Measurements from ENCODE around the gene HMCN2.

Gene HMCN2

DNA sequence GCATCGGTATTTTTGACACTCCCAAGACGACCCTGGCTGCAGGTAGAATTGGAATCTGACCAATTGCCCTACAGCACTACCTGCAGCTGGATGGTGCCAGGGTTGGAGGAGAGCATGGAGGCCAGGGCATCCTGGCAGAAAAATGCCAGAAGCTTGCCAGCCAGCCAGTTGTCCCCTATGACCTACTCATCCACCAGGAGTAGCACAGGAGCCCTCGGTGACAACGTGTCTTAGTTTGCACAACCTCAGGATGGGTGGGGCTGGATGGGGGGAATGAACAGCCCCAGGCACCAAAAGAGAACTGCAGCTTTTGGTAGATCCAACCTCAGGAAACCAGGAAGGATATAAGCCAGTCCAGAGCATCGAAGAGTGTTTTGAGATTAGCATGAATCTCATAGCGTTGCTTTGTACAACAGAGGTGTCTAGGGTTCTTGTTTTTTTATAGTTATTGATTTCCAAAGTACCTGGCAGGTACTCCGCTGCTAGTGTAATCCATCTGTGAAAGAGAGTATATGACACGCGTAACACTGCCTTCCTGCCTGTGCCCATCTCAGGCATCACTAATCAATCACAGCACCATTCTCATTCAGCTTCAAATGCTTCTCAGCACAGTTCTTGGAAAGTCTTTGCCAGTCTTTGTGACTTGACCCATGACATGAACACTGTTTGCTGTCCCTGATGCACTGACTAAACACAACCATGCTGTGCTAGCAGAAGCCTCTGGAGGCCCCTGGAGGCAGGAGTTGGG lies 142.5 kb downstream of the HMCN2 start:
- H2AFZ ChIP-seq (ENCODE audit: low read depth, low read length), result no peak overlapping the region
- H3K4me3 ChIP-seq (ENCODE audit: insufficient read depth in 1 of 2, low read depth in 1 of 2, low read length in 2 of 2), result no peak overlapping the region
- H3K9me3 ChIP-seq (ENCODE audit: control insufficient read depth, low read length), result peaks cover 8% of the 10 kb centered on the region
- no peak overlapping the region for H3K23ac ChIP-seq (ENCODE audit: low read length in 2 of 2)
- H4K8ac ChIP-seq (ENCODE audit: low read length), result no peak overlapping the region
- H2BK15ac ChIP-seq (ENCODE audit: low read depth, poor library complexity, severe bottlenecking), result no peak overlapping the region
- H3K79me1 ChIP-seq (replicated peaks; ENCODE audit: low read length, poor library complexity, severe bottlenecking), result no peaks in the 10 kb centered on the region
- no peak overlapping the region for H2BK5ac ChIP-seq (ENCODE audit: low read depth, low read length, poor library complexity, severe bottlenecking)
- no peak overlapping the region for H4K91ac ChIP-seq (ENCODE audit: low read length)
- no peak overlapping the region for H2BK12ac ChIP-seq (ENCODE audit: low read length in 2 of 2)
- no peak overlapping the region for H3K27ac ChIP-seq (ENCODE audit: low read length, poor library complexity, severe bottlenecking)
- no peak overlapping the region for H3K14ac ChIP-seq (ENCODE audit: low read length in 2 of 2)
- no peak for DNase-seq
- H3K9ac ChIP-seq (ENCODE audit: low read length), result no peak overlapping the region
- H3K4me1 ChIP-seq (ENCODE audit: control insufficient read depth, insufficient read depth, low read depth, low read length), result no peaks in the 10 kb centered on the region
- H3K4ac ChIP-seq (ENCODE audit: low read depth in 1 of 2, low read length in 2 of 2), result no peak overlapping the region
- H3K4me2 ChIP-seq (ENCODE audit: low read length, poor library complexity, severe bottlenecking), result no peak overlapping the region
- no peak overlapping the region for H2AK5ac ChIP-seq (ENCODE audit: low read length, severe bottlenecking)
- H2BK120ac ChIP-seq (ENCODE audit: low read depth, low read length), result no peak overlapping the region
- H3K18ac ChIP-seq (ENCODE audit: low read depth in 1 of 2, low read length in 2 of 2), result no peak overlapping the region
- H3K36me3 ChIP-seq (ENCODE audit: control insufficient read depth in 1 of 2, insufficient read depth in 2 of 2, low read depth in 1 of 2, low read length in 2 of 2), result no peaks in the 10 kb centered on the region
- WGBS, result 88% methylated on average over 9 of the region's 9 CpGs
- H3K27me3 ChIP-seq (ENCODE audit: control insufficient read depth in 1 of 2, insufficient read depth in 1 of 2, low read length in 2 of 2), result peaks cover 4 to 45% of the 10 kb centered on the region in 2 experiments

DNA sequence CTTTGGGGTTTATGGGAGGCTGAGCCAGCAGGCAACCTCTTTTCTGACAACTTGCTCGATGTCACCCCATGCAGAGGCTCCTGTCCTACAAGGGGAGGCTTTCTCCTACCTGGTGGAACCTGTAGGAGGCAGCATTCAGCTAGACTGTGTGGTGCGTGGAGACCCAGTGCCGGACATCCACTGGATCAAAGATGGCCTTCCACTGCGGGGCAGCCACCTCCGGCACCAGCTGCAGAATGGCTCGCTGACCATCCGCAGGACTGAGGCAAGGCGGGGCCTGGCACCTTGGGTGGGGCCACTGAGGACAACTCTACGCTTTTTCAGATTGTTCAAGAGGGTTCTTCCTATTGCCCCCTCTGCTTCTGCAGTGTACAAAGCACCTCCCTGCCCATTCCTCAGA lies 143.1 kb downstream of the HMCN2 start:
- Histone ChIP-seq H2BK15ac (ENCODE audit: low read depth, poor library complexity, severe bottlenecking) (no peak overlapping the region), H3K79me1 (replicated peaks; ENCODE audit: low read length, poor library complexity, severe bottlenecking) (no peaks in the 10 kb centered on the region), H3K27me3 (ENCODE audit: control insufficient read depth in 1 of 2, insufficient read depth in 1 of 2, low read length in 2 of 2) (peaks cover 0 to 47% of the 10 kb centered on the region in 2 experiments), H4K91ac (ENCODE audit: low read length) (no peak overlapping the region), H2AK5ac (ENCODE audit: low read length, severe bottlenecking) (no peak overlapping the region), H2BK120ac (ENCODE audit: low read depth, low read length) (no peak overlapping the region), H3K36me3 (ENCODE audit: control insufficient read depth in 1 of 2, insufficient read depth in 2 of 2, low read depth in 1 of 2, low read length in 2 of 2) (no peaks in the 10 kb centered on the region), H3K4me1 (ENCODE audit: control insufficient read depth, insufficient read depth, low read depth, low read length) (no peaks in the 10 kb centered on the region), H2BK12ac (ENCODE audit: low read length in 2 of 2) (no peak overlapping the region), H2BK5ac (ENCODE audit: low read depth, low read length, poor library complexity, severe bottlenecking) (no peak overlapping the region), H4K8ac (ENCODE audit: low read length) (no peak overlapping the region), H2AFZ (ENCODE audit: low read depth, low read length) (no peak overlapping the region), H3K23ac (ENCODE audit: low read length in 2 of 2) (no peak overlapping the region), H3K9ac (ENCODE audit: low read length) (no peak overlapping the region), H3K4me2 (ENCODE audit: low read length, poor library complexity, severe bottlenecking) (no peak overlapping the region), H3K4me3 (ENCODE audit: insufficient read depth in 1 of 2, low read depth in 1 of 2, low read length in 2 of 2) (peak overlapping the region in 1 of 2 experiments; percentile 14), H3K18ac (ENCODE audit: low read depth in 1 of 2, low read length in 2 of 2) (no peak overlapping the region), H3K27ac (ENCODE audit: low read length, poor library complexity, severe bottlenecking) (no peak overlapping the region), H3K9me3 (ENCODE audit: control insufficient read depth, low read length) (peaks cover 8% of the 10 kb centered on the region), H3K14ac (ENCODE audit: low read length in 2 of 2) (no peak overlapping the region), H3K4ac (ENCODE audit: low read depth in 1 of 2, low read length in 2 of 2) (no peak overlapping the region)
- WGBS, result 83% methylated on average over 9 of the region's 9 CpGs
- no peak for DNase-seq

DNA sequence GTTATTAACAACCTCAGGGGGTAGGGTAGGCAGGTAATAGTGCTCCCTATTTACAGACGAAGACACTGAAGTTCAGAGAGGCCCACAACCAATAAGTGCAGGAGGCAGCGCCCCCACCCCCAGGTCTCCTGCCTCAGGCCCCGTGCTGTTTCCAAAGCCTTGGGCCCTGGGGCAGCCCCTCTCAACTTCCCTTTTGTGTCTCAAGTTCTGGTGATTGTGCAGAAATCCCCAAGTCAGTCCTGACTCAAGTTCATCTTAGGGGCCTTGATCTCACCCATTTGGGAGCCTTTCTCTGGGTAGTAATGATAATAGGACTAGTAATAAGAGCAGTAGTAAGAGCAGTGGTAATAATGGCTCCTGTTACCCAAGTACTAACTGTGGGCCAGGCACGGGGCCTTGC lies 143.7 kb downstream of the HMCN2 start:
- no peak overlapping the region for H4K8ac ChIP-seq (ENCODE audit: low read length)
- no peak overlapping the region for H3K4me2 ChIP-seq (ENCODE audit: low read length, poor library complexity, severe bottlenecking)
- peaks cover 0 to 47% of the 10 kb centered on the region in 2 experiments for H3K27me3 ChIP-seq (ENCODE audit: control insufficient read depth in 1 of 2, insufficient read depth in 1 of 2, low read length in 2 of 2)
- no peak overlapping the region for H2AFZ ChIP-seq (ENCODE audit: low read depth, low read length)
- H4K91ac ChIP-seq (ENCODE audit: low read length), result no peak overlapping the region
- 98% methylated on average over 4 of the region's 4 CpGs for WGBS
- H3K23ac ChIP-seq (ENCODE audit: low read length in 2 of 2), result peak overlapping the region in 1 of 2 experiments; percentile 25
- H2BK15ac ChIP-seq (ENCODE audit: low read depth, poor library complexity, severe bottlenecking), result no peak overlapping the region
- H3K9me3 ChIP-seq (ENCODE audit: control insufficient read depth, low read length), result peaks cover 8% of the 10 kb centered on the region
- no peak overlapping the region for H2BK5ac ChIP-seq (ENCODE audit: low read depth, low read length, poor library complexity, severe bottlenecking)
- no peak overlapping the region for H3K4ac ChIP-seq (ENCODE audit: low read depth in 1 of 2, low read length in 2 of 2)
- H3K4me1 ChIP-seq (ENCODE audit: control insufficient read depth, insufficient read depth, low read depth, low read length), result no peaks in the 10 kb centered on the region
- no peak overlapping the region for H3K4me3 ChIP-seq (ENCODE audit: insufficient read depth in 1 of 2, low read depth in 1 of 2, low read length in 2 of 2)
- H2AK5ac ChIP-seq (ENCODE audit: low read length, severe bottlenecking), result no peak overlapping the region
- no peak overlapping the region for H3K14ac ChIP-seq (ENCODE audit: low read length in 2 of 2)
- DNase-seq, result no peak
- no peaks in the 10 kb centered on the region for H3K79me1 ChIP-seq (replicated peaks; ENCODE audit: low read length, poor library complexity, severe bottlenecking)
- H3K18ac ChIP-seq (ENCODE audit: low read depth in 1 of 2, low read length in 2 of 2), result no peak overlapping the region
- H3K9ac ChIP-seq (ENCODE audit: low read length), result no peak overlapping the region
- H2BK120ac ChIP-seq (ENCODE audit: low read depth, low read length), result no peak overlapping the region
- no peaks in the 10 kb centered on the region for H3K36me3 ChIP-seq (ENCODE audit: control insufficient read depth in 1 of 2, insufficient read depth in 2 of 2, low read depth in 1 of 2, low read length in 2 of 2)
- H3K27ac ChIP-seq (ENCODE audit: low read length, poor library complexity, severe bottlenecking), result no peak overlapping the region
- H2BK12ac ChIP-seq (ENCODE audit: low read length in 2 of 2), result no peak overlapping the region

DNA sequence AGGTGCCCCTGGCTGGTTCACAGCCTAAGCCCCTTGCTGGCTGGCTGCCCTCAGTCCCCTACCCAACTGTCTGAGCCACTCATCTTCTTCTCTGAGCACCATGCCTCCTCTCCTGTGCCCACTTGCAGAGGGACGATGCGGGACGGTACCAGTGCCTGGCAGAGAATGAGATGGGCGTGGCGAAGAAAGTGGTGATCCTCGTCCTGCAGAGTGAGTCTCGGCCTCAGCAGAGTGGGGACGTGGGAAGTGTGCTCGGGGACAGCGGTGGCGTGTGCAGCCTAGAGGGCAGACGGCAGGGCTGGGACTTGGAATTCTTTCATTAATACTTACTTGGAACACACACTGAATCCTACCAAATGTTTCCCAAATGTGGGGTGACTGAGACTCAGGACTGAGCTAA lies 144.9 kb downstream of the HMCN2 start:
- H2BK12ac ChIP-seq (ENCODE audit: low read length in 2 of 2), result no peak overlapping the region
- no peaks in the 10 kb centered on the region for H3K4me1 ChIP-seq (ENCODE audit: control insufficient read depth, insufficient read depth, low read depth, low read length)
- no peak overlapping the region for H2BK120ac ChIP-seq (ENCODE audit: low read depth, low read length)
- no peak overlapping the region for H3K27ac ChIP-seq (ENCODE audit: low read length, poor library complexity, severe bottlenecking)
- H2BK5ac ChIP-seq (ENCODE audit: low read depth, low read length, poor library complexity, severe bottlenecking), result no peak overlapping the region
- H2BK15ac ChIP-seq (ENCODE audit: low read depth, poor library complexity, severe bottlenecking), result no peak overlapping the region
- no peak overlapping the region for H3K4me2 ChIP-seq (ENCODE audit: low read length, poor library complexity, severe bottlenecking)
- no peak overlapping the region for H4K8ac ChIP-seq (ENCODE audit: low read length)
- H3K79me1 ChIP-seq (replicated peaks; ENCODE audit: low read length, poor library complexity, severe bottlenecking), result no peaks in the 10 kb centered on the region
- H3K14ac ChIP-seq (ENCODE audit: low read length in 2 of 2), result no peak overlapping the region
- H3K9me3 ChIP-seq (ENCODE audit: control insufficient read depth, low read length), result peaks cover 8% of the 10 kb centered on the region
- H3K36me3 ChIP-seq (ENCODE audit: control insufficient read depth in 1 of 2, insufficient read depth in 2 of 2, low read depth in 1 of 2, low read length in 2 of 2), result no peaks in the 10 kb centered on the region
- H4K91ac ChIP-seq (ENCODE audit: low read length), result peak overlapping the region; percentile 54
- no peak overlapping the region for H2AFZ ChIP-seq (ENCODE audit: low read depth, low read length)
- no peak overlapping the region for H3K9ac ChIP-seq (ENCODE audit: low read length)
- no peak overlapping the region for H3K4ac ChIP-seq (ENCODE audit: low read depth in 1 of 2, low read length in 2 of 2)
- no peak for DNase-seq
- H3K18ac ChIP-seq (ENCODE audit: low read depth in 1 of 2, low read length in 2 of 2), result no peak overlapping the region
- no peak overlapping the region for H3K4me3 ChIP-seq (ENCODE audit: insufficient read depth in 1 of 2, low read depth in 1 of 2, low read length in 2 of 2)
- whole genome bisulfite sequencing, result 88% methylated on average over 12 of the region's 12 CpGs
- no peak overlapping the region for H2AK5ac ChIP-seq (ENCODE audit: low read length, severe bottlenecking)
- H3K23ac ChIP-seq (ENCODE audit: low read length in 2 of 2), result no peak overlapping the region
- H3K27me3 ChIP-seq (ENCODE audit: control insufficient read depth in 1 of 2, insufficient read depth in 1 of 2, low read length in 2 of 2), result peaks cover 0 to 38% of the 10 kb centered on the region in 2 experiments

Measured in mesenchymal stem cell (in vitro differentiated cells and primary cell).